Measurements from ENCODE around the gene STX18.
"Not testable (repeated sequence)": the region's sequence is repeated elsewhere in the genome, so short reads cannot be mapped to it uniquely, and the experiment has no call there.

STX18 gene

GRCh38 chr4:4572821-4573220 is 31.0 kb upstream of the STX18 start:
- no peak for DNase-seq
- Histone ChIP-seq H3K9me3 (replicated peaks; ENCODE audit: insufficient read depth, low read length) (no peaks in the 10 kb centered on the region), H3K27ac (ENCODE audit: low read length) (no peak overlapping the region)

DNA sequence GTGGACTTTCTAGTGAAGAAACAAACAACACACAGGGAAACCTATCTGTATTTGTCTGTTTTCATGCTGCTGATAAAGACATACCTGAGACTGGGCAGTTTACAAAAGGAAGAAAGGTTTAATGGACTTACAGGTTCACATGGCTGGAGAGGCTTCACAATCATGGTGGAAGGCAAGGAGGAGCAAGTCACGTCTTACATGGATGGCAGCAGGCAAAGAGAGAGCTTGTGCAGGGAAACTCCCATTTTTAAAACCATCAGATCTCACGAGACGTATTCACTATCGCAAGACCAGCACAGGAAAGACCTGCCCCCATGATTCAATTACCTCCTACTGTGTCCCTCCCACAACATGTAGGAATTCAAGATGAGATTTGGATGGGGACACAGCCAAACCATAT is 28.0 kb upstream of the STX18 start:
- H3K27me3 ChIP-seq (replicated peaks; ENCODE audit: insufficient read depth, low read length); H4K20me1 ChIP-seq (ENCODE audit: insufficient read depth, low read length); H3K4me3 ChIP-seq (ENCODE audit: low read length); H3K4me1 ChIP-seq (ENCODE audit: low read length); H3K27ac ChIP-seq (ENCODE audit: low read length); H3K4me2 ChIP-seq (ENCODE audit: low read depth, low read length); H3K9me2 ChIP-seq (replicated peaks; ENCODE audit: insufficient read depth, low read length); H2AFZ ChIP-seq (ENCODE audit: low read length); H3K9ac ChIP-seq (ENCODE audit: low read length); H3K79me2 ChIP-seq (ENCODE audit: low read length); H3K9me3 ChIP-seq (replicated peaks; ENCODE audit: insufficient read depth, low read length); H3K36me3 ChIP-seq (replicated peaks; ENCODE audit: insufficient read depth, low read length); H3F3A ChIP-seq (ENCODE audit: insufficient read depth, low read length); DNase-seq: not testable (repeated sequence)

More at GRCh38 chr4:4572821-4573220, 31.0 kb upstream of the STX18 start:
- no peaks in the 10 kb centered on the region for H4K20me1 ChIP-seq (ENCODE audit: insufficient read depth, low read length)
- no peaks in the 10 kb centered on the region for H3K9me2 ChIP-seq (replicated peaks; ENCODE audit: insufficient read depth, low read length)
- H2AFZ ChIP-seq (ENCODE audit: low read length): no peak overlapping the region
- TF ChIP-seq, protein P1, sequence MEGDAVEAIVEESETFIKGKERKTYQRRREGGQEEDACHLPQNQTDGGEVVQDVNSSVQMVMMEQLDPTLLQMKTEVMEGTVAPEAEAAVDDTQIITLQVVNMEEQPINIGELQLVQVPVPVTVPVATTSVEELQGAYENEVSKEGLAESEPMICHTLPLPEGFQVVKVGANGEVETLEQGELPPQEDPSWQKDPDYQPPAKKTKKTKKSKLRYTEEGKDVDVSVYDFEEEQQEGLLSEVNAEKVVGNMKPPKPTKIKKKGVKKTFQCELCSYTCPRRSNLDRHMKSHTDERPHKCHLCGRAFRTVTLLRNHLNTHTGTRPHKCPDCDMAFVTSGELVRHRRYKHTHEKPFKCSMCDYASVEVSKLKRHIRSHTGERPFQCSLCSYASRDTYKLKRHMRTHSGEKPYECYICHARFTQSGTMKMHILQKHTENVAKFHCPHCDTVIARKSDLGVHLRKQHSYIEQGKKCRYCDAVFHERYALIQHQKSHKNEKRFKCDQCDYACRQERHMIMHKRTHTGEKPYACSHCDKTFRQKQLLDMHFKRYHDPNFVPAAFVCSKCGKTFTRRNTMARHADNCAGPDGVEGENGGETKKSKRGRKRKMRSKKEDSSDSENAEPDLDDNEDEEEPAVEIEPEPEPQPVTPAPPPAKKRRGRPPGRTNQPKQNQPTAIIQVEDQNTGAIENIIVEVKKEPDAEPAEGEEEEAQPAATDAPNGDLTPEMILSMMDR (IDR thresholded peaks at IDR 0.05; ENCODE audit: low read length): no peak
- TF ChIP-seq EZH2 (optimal IDR thresholded peaks at IDR 0.05; ENCODE audit: low read depth, low read length) (no peak), EZH2phosphoT487 (IDR thresholded peaks at IDR 0.05; ENCODE audit: low read length) (no peak)
- no peak overlapping the region for H3K4me2 ChIP-seq (ENCODE audit: low read depth, low read length)
- H3K4me1 ChIP-seq (ENCODE audit: low read length): peaks cover 13% of the 10 kb centered on the region; the same call in 1 of the 2 replicates
- H3K27me3 ChIP-seq (replicated peaks; ENCODE audit: insufficient read depth, low read length): no peaks in the 10 kb centered on the region
- peaks cover 6% of the 10 kb centered on the region; the same call in 1 of the 2 replicates for H3F3A ChIP-seq (ENCODE audit: insufficient read depth, low read length)
- H3K9ac ChIP-seq (ENCODE audit: low read length): no peak overlapping the region
- no peaks in the 10 kb centered on the region for H3K36me3 ChIP-seq (replicated peaks; ENCODE audit: insufficient read depth, low read length)
- no peak overlapping the region for H3K4me3 ChIP-seq (ENCODE audit: low read length)
- no peaks in the 10 kb centered on the region for H3K79me2 ChIP-seq (ENCODE audit: low read length)

GRCh38 chr4:4568806-4569427 is 27.1 kb upstream of the STX18 start:
- no peak for DNase-seq
- no peak overlapping the region for H3K9ac ChIP-seq (ENCODE audit: low read length)
- H3K36me3 ChIP-seq (replicated peaks; ENCODE audit: insufficient read depth, low read length): no peaks in the 10 kb centered on the region
- no peaks in the 10 kb centered on the region for H3K79me2 ChIP-seq (ENCODE audit: low read length)
- TF ChIP-seq, protein P1 (IDR thresholded peaks at IDR 0.05; ENCODE audit: low read length): no peak
- TF ChIP-seq EZH2 (optimal IDR thresholded peaks at IDR 0.05; ENCODE audit: low read depth, low read length) (no peak), EZH2phosphoT487 (IDR thresholded peaks at IDR 0.05; ENCODE audit: low read length) (no peak)
- H3K4me2 ChIP-seq (ENCODE audit: low read depth, low read length): no peak overlapping the region
- no peak overlapping the region for H3K27ac ChIP-seq (ENCODE audit: low read length)
- H3K9me3 ChIP-seq (replicated peaks; ENCODE audit: insufficient read depth, low read length): no peaks in the 10 kb centered on the region
- H3K9me2 ChIP-seq (replicated peaks; ENCODE audit: insufficient read depth, low read length): no peaks in the 10 kb centered on the region
- H3K4me1 ChIP-seq (ENCODE audit: low read length): 0 out of 2 replicates have a peak, but pooled peaks cover 4% of the 10 kb centered on the region
- H3K27me3 ChIP-seq (replicated peaks; ENCODE audit: insufficient read depth, low read length): no peaks in the 10 kb centered on the region
- H3K4me3 ChIP-seq (ENCODE audit: low read length): no peak overlapping the region
- no peaks in the 10 kb centered on the region for H4K20me1 ChIP-seq (ENCODE audit: insufficient read depth, low read length)
- H2AFZ ChIP-seq (ENCODE audit: low read length): no peak overlapping the region
- no peaks in the 10 kb centered on the region for H3F3A ChIP-seq (ENCODE audit: insufficient read depth, low read length)

DNA sequence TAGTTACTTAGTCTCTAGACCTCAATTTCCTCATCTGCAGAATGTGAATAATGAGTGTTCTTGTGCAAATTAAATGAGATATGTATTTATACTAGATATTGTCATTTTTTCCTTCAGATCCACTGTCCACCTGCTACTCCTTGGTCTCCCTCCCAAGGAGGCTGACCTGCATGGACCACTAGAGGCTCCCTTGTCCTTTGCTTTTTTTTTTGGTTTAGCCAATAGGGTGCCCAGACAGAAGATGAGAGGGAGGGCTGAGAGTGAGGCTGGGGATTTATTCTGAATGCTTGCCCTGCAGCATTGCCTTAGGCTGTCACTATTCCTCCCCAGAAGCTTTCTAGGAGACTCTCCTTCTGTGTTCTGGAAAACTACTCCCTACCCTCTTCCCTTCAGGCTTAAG is 24.5 kb upstream of the STX18 start:
- not testable (repeated sequence) for H3K4me3 ChIP-seq (ENCODE audit: low read length); H4K20me1 ChIP-seq (ENCODE audit: insufficient read depth, low read length); H3K36me3 ChIP-seq (replicated peaks; ENCODE audit: insufficient read depth, low read length); H3K9ac ChIP-seq (ENCODE audit: low read length); DNase-seq; H2AFZ ChIP-seq (ENCODE audit: low read length); H3K27ac ChIP-seq (ENCODE audit: low read length); H3K9me3 ChIP-seq (replicated peaks; ENCODE audit: insufficient read depth, low read length); H3F3A ChIP-seq (ENCODE audit: insufficient read depth, low read length); H3K79me2 ChIP-seq (ENCODE audit: low read length); H3K27me3 ChIP-seq (replicated peaks; ENCODE audit: insufficient read depth, low read length); H3K4me2 ChIP-seq (ENCODE audit: low read depth, low read length); H3K9me2 ChIP-seq (replicated peaks; ENCODE audit: insufficient read depth, low read length); H3K4me1 ChIP-seq (ENCODE audit: low read length)
